Trophoblast cell (in vitro differentiated cells and primary cell): Measurements from ENCODE around the gene IRX4.

ENCODE experiments used
- DNase-seq, 2 donors: peaks; one replicate each; pipeline ENCODE4 v3.0.0-alpha.2; 2016
- H2AFZ ChIP-seq: 2 replicates; pipeline ENCODE4 v1.6.1; 2013; ENCODE audit warnings: low read length, moderate library complexity, mild to moderate bottlenecking; ENCODE audit not compliant: insufficient read depth, poor library complexity
- H2AK5ac ChIP-seq: 2 replicates; pipeline ENCODE4 v1.6.1; 2013; ENCODE audit warnings: mild to moderate bottlenecking, low read length
- H2BK120ac ChIP-seq: 2 replicates; pipeline ENCODE4 v1.6.1; 2013; ENCODE audit warnings: low read length, mild to moderate bottlenecking, moderate library complexity; ENCODE audit not compliant: insufficient read depth, poor library complexity
- H2BK12ac ChIP-seq: 2 replicates; pipeline ENCODE4 v1.6.1; 2013; ENCODE audit warnings: mild to moderate bottlenecking, low read length, moderate library complexity
- H2BK5ac ChIP-seq: 2 replicates; pipeline ENCODE4 v1.6.1; 2013; ENCODE audit warnings: low read length, low read depth, moderate library complexity, mild to moderate bottlenecking; ENCODE audit not compliant: poor library complexity
- H3K14ac ChIP-seq: 2 replicates; pipeline ENCODE4 v1.6.1; 2013; ENCODE audit warnings: mild to moderate bottlenecking, low read length
- H3K18ac ChIP-seq: 2 replicates; pipeline ENCODE4 v1.6.1; 2013; ENCODE audit warnings: mild to moderate bottlenecking, low read length
- H3K23ac ChIP-seq: 2 replicates; pipeline ENCODE4 v1.6.1; 2013; ENCODE audit warnings: low read length
- H3K27ac ChIP-seq: 2 replicates; pipeline ENCODE4 v1.5.1; 2013; ENCODE audit warnings: low read depth, mild to moderate bottlenecking, inconsistent platforms, low read length, moderate library complexity
- H3K27me3 ChIP-seq: 2 replicates; pipeline ENCODE4 v1.6.1; 2013; ENCODE audit warnings: inconsistent platforms, mild to moderate bottlenecking, low read length, moderate library complexity; ENCODE audit not compliant: insufficient read depth
- H3K36me3 ChIP-seq, 2 experiments: 1 replicate in 1 of 2; 2 replicates in 1 of 2; pipeline ENCODE4 v1.6.1; 2013; ENCODE audit warnings: low read length in 2 of 2, mild to moderate bottlenecking in 2 of 2, moderate library complexity in 1 of 2; ENCODE audit not compliant: insufficient read depth in 2 of 2, control insufficient read depth in 1 of 2
- H3K4ac ChIP-seq: 2 replicates; pipeline ENCODE4 v1.6.1; 2013; ENCODE audit warnings: low read depth, mild to moderate bottlenecking, low read length, moderate library complexity
- H3K4me1 ChIP-seq, 2 experiments: 1 replicate in 1 of 2; 2 replicates in 1 of 2; pipeline ENCODE4 v1.6.1; 2013; ENCODE audit warnings: low read length in 2 of 2, mild to moderate bottlenecking in 2 of 2, moderate library complexity in 1 of 2; ENCODE audit not compliant: insufficient read depth in 2 of 2, control insufficient read depth in 1 of 2
- H3K4me2 ChIP-seq: 2 replicates; pipeline ENCODE4 v1.6.1; 2013; ENCODE audit warnings: inconsistent platforms, mild to moderate bottlenecking, low read length, moderate library complexity
- H3K4me3 ChIP-seq: 2 replicates; pipeline ENCODE4 v1.5.1; 2013; ENCODE audit warnings: mild to moderate bottlenecking, low read depth, low read length, inconsistent platforms
- H3K79me1 ChIP-seq: one replicate; pipeline ENCODE4 v1.6.1; 2013; ENCODE audit warnings: low read length
- H3K79me2 ChIP-seq: 2 replicates; pipeline ENCODE4 v1.6.1; 2013; ENCODE audit warnings: low read length, mild to moderate bottlenecking; ENCODE audit not compliant: control insufficient read depth, insufficient read depth, poor library complexity
- H3K9ac ChIP-seq: 2 replicates; pipeline ENCODE4 v1.6.1; 2013; ENCODE audit warnings: mild to moderate bottlenecking, low read length
- H3K9me3 ChIP-seq: 2 replicates; pipeline ENCODE4 v1.6.1; 2013; ENCODE audit warnings: low read depth, mild to moderate bottlenecking, control low read depth, inconsistent platforms, low read length; ENCODE audit not compliant: insufficient read depth
- H4K12ac ChIP-seq: 2 replicates; pipeline ENCODE4 v1.6.1; 2013; ENCODE audit warnings: low read depth, mild to moderate bottlenecking, low read length, moderate library complexity
- H4K8ac ChIP-seq: 2 replicates; pipeline ENCODE4 v1.6.1; 2013; ENCODE audit warnings: low read depth, mild to moderate bottlenecking, low read length, moderate library complexity
- H4K91ac ChIP-seq: one replicate; pipeline ENCODE4 v1.6.1; 2013; ENCODE audit warnings: low read depth, mild to moderate bottlenecking, low read length, moderate library complexity
- WGBS: extraction: QIAGEN DNeasy Blood & Tissue Kit; methylation state at CpG from one replicate; pipeline ENCODE4 v1.1.7; 2013; ENCODE audit warnings: missing lambda C conversion rate; ENCODE audit not compliant: insufficient read length, insufficient coverage; ENCODE audit errors: extremely low coverage; 5-methylcytosine and 5-hydroxymethylcytosine counted together

IRX4 gene

GRCh38 chr5:1923766-1924165 is 41.0 kb upstream of the IRX4 start:
- no peak overlapping the region for H2AK5ac ChIP-seq
- no peak overlapping the region for H2BK120ac ChIP-seq
- H3K36me3 ChIP-seq, result no peaks in the 10 kb centered on the region
- no peak overlapping the region for H3K23ac ChIP-seq
- H4K8ac ChIP-seq, result no peak overlapping the region
- DNase-seq, result no peak
- H2BK12ac ChIP-seq, result no peak overlapping the region
- no peak overlapping the region for H4K91ac ChIP-seq
- H3K4ac ChIP-seq, result no peak overlapping the region
- no peak overlapping the region for H3K14ac ChIP-seq
- H3K18ac ChIP-seq, result no peak overlapping the region
- no peak overlapping the region for H3K9ac ChIP-seq
- no peak overlapping the region for H3K27ac ChIP-seq
- no peaks in the 10 kb centered on the region for H3K79me2 ChIP-seq
- no peaks in the 10 kb centered on the region for H3K27me3 ChIP-seq
- no peaks in the 10 kb centered on the region for H3K79me1 ChIP-seq
- H3K4me3 ChIP-seq, result no peak overlapping the region
- H3K9me3 ChIP-seq, result peaks cover 8% of the 10 kb centered on the region
- no peaks in the 10 kb centered on the region for H3K4me1 ChIP-seq
- WGBS, result no CpG with 5 or more reads among the region's 16 CpGs
- H2BK5ac ChIP-seq, result no peak overlapping the region
- H4K12ac ChIP-seq, result no peak overlapping the region
- H3K4me2 ChIP-seq, result no peak overlapping the region
- no peak overlapping the region for H2AFZ ChIP-seq

GRCh38 chr5:1923341-1923740 is 40.6 kb upstream of the IRX4 start:
- Histone ChIP-seq H3K27me3 (no peaks in the 10 kb centered on the region), H3K14ac (no peak overlapping the region), H4K8ac (no peak overlapping the region), H3K18ac (no peak overlapping the region), H3K4ac (no peak overlapping the region), H2AK5ac (no peak overlapping the region), H2AFZ (no peak overlapping the region), H3K9ac (no peak overlapping the region), H2BK120ac (no peak overlapping the region), H3K36me3 (no peaks in the 10 kb centered on the region), H3K4me2 (no peak overlapping the region), H3K4me1 (no peaks in the 10 kb centered on the region), H3K79me1 (no peaks in the 10 kb centered on the region), H4K12ac (no peak overlapping the region), H4K91ac (no peak overlapping the region), H2BK5ac (no peak overlapping the region), H3K23ac (no peak overlapping the region), H2BK12ac (no peak overlapping the region), H3K79me2 (no peaks in the 10 kb centered on the region), H3K27ac (no peak overlapping the region), H3K9me3 (peaks cover 9% of the 10 kb centered on the region), H3K4me3 (no peak overlapping the region)
- DNase-seq, result no peak
- WGBS, result no CpG with 5 or more reads among the region's 15 CpGs

- Histone ChIP-seq H3K27ac (no peak overlapping the region), H3K9ac (no peak overlapping the region), H4K91ac (no peak overlapping the region), H2AK5ac (no peak overlapping the region), H3K4me3 (no peak overlapping the region), H4K12ac (no peak overlapping the region), H4K8ac (no peak overlapping the region), H3K18ac (no peak overlapping the region), H3K79me1 (no peaks in the 10 kb centered on the region), H3K4me1 (no peaks in the 10 kb centered on the region), H3K9me3 (peaks cover 9% of the 10 kb centered on the region), H3K4me2 (no peak overlapping the region), H2BK120ac (no peak overlapping the region), H3K27me3 (no peaks in the 10 kb centered on the region), H3K36me3 (no peaks in the 10 kb centered on the region), H2BK5ac (no peak overlapping the region), H3K14ac (no peak overlapping the region), H2AFZ (no peak overlapping the region), H3K23ac (no peak overlapping the region), H3K4ac (no peak overlapping the region), H3K79me2 (no peaks in the 10 kb centered on the region), H2BK12ac (no peak overlapping the region)
- WGBS, result no CpG with 5 or more reads among the region's 19 CpGs
- DNase-seq, result no peak
These were observed 39.0 kb upstream of the IRX4 start for GRCh38 chr5:1921711-1922110.

GRCh38 chr5:1919750-1920149 is 37.0 kb upstream of the IRX4 start:
- H3K4me3 ChIP-seq, result no peak overlapping the region
- no peaks in the 10 kb centered on the region for H3K4me1 ChIP-seq
- no peak overlapping the region for H3K4ac ChIP-seq
- H2AK5ac ChIP-seq, result no peak overlapping the region
- H4K8ac ChIP-seq, result no peak overlapping the region
- H3K14ac ChIP-seq, result no peak overlapping the region
- H3K4me2 ChIP-seq, result no peak overlapping the region
- no peak overlapping the region for H2BK120ac ChIP-seq
- no peak for DNase-seq
- no peak overlapping the region for H4K12ac ChIP-seq
- no peak overlapping the region for H3K9ac ChIP-seq
- no peak overlapping the region for H3K27ac ChIP-seq
- no peaks in the 10 kb centered on the region for H3K36me3 ChIP-seq
- no peak overlapping the region for H2BK5ac ChIP-seq
- peaks cover 11% of the 10 kb centered on the region for H3K9me3 ChIP-seq
- H3K23ac ChIP-seq, result no peak overlapping the region
- H4K91ac ChIP-seq, result no peak overlapping the region
- no peak overlapping the region for H3K18ac ChIP-seq
- no peak overlapping the region for H2AFZ ChIP-seq
- no peaks in the 10 kb centered on the region for H3K79me2 ChIP-seq
- H2BK12ac ChIP-seq, result no peak overlapping the region
- H3K79me1 ChIP-seq, result no peaks in the 10 kb centered on the region
- no peaks in the 10 kb centered on the region for H3K27me3 ChIP-seq
- WGBS, result no CpG with 5 or more reads among the region's 6 CpGs
